NCI-H460 (cell line): ENCODE data around the gene COX10. TPM values are rescaled to one million over a fixed set of nuclear protein-coding genes. Genes with fewer than 3 reads are reported as not detected.
"Not testable (repeated sequence)": the region's sequence is repeated elsewhere in the genome, so short reads cannot be mapped to it uniquely, and the experiment has no call there.

Experiments used
- DNase-seq: peaks from one replicate; pipeline ENCODE4 v3.0.0-alpha.2; 2016; ENCODE audit warnings: low read depth; ENCODE audit errors: extremely low read depth
- total RNA-seq: library from RNA; depleted of rRNA; stranded (reverse); fragments of >200 nt; shearing (Covaris generic); gene quantifications from 2 replicates; pipeline ENCODE4 v1.2.3, GENCODE V29; 2014

Gene COX10
- total RNA-seq, 1 experiment from 2014 or later: 41.3 TPM

DNA sequence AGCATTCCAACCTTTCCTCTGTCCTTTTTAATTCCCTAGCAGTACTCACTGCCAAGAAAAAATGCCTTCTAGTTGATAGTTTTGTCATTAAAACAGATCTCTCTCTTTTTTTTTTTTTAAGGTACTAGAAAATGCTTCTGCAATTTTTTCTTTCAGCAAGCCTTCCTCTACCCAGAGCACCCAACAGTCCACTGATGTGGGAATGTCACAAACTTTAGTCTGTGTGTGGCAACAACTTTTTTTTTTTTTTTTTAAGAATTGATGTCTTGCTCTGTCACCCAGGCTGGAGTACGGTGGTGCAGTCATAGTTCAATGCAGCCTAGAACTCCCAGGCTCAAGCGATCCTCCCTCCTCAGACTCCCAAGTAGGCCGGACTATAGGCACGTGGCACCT lies 132.7 kb downstream of the COX10 start:
- no peak for DNase-seq

DNA sequence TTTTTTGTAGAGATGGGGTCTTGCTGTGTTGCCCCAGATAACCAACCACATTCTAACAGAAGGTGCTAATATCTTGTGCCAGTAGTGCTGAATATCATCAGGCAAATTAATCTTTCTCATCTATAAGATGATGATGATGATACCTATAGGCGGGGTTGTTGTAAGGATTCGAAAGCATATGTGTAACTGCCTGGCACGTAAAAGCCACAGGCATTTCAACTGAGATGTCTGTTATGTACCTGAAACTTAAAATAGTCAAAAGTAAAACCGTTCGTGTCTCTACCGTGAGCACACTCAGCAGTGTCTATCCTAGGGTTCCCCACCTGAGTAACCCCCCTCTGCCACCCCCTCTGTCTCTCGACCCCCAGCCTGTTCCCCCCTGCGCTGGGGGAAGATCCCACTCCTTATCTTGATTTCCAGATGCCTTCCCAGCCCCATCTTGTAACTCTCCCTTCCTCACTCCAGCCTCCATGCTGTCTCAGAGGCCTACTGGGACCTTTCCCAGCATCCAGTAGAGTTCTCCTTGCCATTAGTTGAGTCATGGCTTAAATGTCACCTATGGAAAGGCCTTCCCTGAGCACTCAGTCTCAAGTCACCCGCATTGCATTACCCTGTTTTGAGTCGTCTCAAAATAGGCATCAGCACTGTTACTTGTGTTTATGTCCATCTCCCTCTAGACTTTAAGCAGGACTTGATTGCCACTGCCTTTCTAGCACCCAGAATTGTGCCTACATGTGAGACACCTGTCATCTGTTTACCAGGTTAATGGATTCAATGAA lies 133.3 kb downstream of the COX10 start:
- DNase-seq: no peak

- peak; percentile 13 for DNase-seq
Observed at GRCh38 chr17:14203388-14203787, 134.1 kb downstream of the COX10 start.

- DNase-seq: no peak
Observed at GRCh38 chr17:14204084-14204483, 134.8 kb downstream of the COX10 start.

- no peak for DNase-seq
Observed at GRCh38 chr17:14204546-14204945, 135.2 kb downstream of the COX10 start.

GRCh38 chr17:14205380-14205779 lies 136.1 kb downstream of the COX10 start:
- DNase-seq: no peak

GRCh38 chr17:14205992-14206461 lies 136.7 kb downstream of the COX10 start:
- peak; percentile 69 for DNase-seq

DNA sequence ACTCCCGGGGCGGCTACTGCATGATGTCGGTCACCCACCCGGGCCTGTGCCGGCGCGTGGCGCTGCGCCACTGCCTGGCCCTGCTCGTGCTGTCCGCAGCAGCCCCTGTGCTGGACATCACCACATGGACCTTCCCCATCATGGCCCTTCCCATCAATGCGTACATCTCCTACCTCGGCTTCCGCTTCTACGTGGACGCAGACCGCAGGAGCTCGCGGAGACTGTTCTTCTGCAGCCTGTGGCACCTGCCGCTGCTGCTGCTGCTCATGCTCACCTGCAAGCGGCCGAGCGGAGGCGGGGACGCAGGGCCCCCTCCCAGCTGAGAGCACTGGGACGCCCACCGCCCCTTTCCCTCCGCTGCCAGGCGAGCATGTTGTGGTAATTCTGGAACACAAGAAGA lies 137.6 kb downstream of the COX10 start:
- no peak for DNase-seq

GRCh38 chr17:14207791-14208190 lies 138.5 kb downstream of the COX10 start:
- DNase-seq: no peak

DNA sequence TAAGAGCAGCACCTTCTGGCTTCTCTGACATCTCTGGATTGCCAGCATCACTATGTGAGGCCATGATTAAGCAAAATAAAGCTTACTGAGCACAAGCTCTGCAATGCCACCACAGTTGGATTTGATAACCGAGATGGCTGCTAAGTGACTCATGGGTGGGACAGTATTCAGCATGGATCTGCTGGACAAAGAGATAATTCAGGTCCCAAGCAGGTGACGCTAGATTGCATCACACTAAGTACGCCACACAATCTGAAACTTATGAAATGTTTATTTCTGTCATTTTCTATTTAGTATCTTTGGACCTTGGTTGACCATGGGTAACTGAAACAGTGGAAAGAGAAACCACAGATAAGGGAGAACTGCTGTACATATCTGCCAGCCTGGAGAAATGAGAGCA lies 139.9 kb downstream of the COX10 start:
- DNase-seq: peak; percentile 56

DNA sequence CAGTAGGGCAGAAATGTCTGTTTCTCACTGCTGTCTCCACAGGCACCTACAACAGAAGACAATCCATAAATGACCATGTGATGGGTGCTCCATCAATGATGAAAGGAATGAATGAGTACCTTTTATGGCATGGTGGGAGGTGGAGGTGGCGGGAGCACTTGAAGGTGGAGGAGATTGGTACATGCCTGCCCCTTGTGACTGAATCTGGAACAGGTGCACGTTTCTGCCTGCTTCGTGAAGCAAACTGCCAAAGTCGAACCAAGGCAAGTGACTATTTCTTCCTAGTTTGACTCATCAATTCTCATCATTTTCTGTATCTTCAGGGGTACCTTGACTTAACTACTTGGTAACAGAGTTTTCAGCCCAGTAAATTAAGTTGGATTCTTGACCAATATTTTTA lies 141.9 kb downstream of the COX10 start:
- no peak for DNase-seq

- DNase-seq: no peak
Observed at GRCh38 chr17:14211801-14212200, 142.5 kb downstream of the COX10 start.

- no peak for DNase-seq
Observed at GRCh38 chr17:14212401-14212800, 143.1 kb downstream of the COX10 start.

- DNase-seq: no peak
Observed at GRCh38 chr17:14214271-14214670, 145.0 kb downstream of the COX10 start.

- DNase-seq: no peak
Observed at GRCh38 chr17:14222611-14223010, 153.3 kb downstream of the COX10 start.

DNA sequence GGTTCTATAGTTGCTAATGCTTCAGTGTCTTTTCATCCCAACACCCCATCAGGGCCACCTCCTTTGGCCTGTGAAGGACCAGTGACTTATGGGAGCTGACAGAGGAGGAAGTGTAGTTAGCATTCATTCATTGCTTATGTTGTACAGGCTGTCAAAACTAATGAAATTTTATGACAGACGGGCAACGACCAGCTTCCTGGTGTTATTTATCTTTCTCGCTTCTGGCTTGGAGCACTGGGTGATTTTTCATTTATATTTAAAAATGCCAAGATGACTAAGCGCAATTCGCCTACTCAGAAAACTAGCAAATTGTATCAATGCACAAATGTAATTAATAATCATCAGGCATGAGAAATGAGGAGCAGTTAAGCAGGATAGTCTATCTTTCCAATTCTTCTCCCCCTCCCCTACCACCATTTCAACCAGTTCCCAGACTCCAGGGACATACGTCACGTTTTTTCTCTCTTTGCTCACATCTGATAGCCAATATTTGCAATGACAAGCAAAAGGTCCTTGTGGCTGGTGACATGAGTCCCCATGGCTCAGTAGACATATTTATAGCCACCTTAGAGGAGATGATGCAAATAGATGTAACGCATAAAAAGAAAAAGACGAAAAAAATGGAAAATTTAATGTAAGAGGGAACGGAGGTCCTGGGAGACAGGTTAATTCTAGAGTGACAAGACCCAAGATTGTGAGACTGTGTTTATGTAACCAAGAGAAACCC lies 156.1 kb downstream of the COX10 start:
- no peak for DNase-seq

DNA sequence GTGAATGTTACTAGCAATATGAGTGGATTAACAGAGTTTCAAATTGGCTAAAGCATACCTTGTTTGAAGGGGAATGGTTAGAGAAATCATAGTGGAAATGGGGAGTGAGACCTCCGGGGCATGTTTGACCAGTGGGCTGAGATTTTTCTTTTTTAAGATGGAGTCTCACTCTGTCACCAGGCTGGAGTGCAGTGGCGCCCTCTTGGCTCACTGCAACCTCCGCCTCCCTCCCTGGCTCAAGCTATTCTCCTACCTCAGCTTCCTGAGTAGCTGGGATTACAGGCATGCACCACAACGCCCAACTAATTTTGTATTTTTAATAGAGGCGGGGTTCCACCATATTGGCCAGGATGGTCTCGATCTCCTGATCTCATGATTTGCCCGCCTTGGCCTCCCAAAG lies 157.7 kb downstream of the COX10 start:
- no peak for DNase-seq

DNA sequence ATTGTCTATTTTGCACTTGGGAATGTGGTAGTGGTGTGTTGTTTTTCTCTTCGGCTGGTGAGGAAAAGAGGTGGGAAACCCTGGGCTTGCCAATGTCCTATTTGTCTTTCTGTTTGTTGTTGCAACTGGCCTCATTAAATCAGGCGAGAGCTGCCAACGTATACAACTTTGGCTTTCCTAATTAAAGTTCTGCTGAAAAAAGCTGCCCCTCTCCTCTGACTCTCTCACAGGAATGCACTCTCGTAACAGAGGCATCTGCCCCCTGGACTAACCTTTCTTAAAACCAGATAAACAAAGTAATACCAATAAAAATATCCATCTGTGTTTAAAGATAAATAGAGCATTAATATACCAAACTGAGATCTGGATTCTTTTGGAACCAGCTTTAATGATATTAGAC lies 159.6 kb downstream of the COX10 start:
- no peak for DNase-seq

- DNase-seq: not testable (repeated sequence)
Observed at GRCh38 chr17:14231187-14231586, 161.9 kb downstream of the COX10 start.

GRCh38 chr17:14235047-14235446 lies 165.7 kb downstream of the COX10 start:
- DNase-seq: not testable (repeated sequence)

DNA sequence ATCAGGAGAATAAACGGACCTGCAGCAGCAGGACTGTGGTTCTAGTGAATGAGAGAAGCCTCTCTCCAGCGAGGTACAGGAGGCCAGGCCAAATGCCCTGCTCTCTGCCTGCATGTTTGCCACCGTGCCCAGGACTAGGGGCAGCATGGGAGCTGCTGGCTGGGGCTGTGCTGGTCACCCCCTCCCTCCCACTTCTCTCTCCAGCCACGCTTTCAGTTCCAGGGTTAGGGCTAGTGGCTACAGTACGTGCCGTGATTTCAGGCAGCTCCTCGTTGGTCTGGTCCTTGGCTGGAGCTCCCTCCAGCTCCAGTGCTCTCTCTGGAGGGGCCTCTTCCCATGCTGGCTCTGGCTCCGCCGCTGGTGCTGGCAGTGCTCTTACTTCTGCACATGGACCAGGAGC lies 166.7 kb downstream of the COX10 start:
- DNase-seq: not testable (repeated sequence)

DNA sequence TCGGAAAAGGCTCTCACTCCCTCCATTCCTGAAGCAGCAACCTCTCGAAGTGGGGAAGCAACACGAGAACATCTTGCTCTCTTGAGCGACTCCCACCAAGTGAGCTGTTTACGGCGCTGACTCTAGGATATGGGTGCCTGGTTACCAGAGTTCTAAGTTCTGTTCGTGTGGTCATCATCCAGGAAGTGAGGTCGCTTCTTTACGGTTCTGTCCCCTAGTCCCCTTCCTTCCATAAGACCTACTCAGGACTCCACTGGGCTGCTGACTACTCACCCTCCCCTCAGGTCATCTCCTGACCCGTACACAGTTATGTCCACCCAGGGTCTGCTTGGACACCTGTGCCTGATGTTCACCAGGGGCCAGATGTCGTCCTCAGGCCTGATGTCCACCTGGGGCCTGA lies 167.5 kb downstream of the COX10 start, which contains the start of gene CDRT15:
CDRT15 (minus strand) TSS at position 101 of the 400 bp plus-strand sequence; CDS start at position 72, 29 bp downstream.
- not testable (repeated sequence) for DNase-seq
